Measurements from ENCODE around the gene CCDC141.

DNA sequence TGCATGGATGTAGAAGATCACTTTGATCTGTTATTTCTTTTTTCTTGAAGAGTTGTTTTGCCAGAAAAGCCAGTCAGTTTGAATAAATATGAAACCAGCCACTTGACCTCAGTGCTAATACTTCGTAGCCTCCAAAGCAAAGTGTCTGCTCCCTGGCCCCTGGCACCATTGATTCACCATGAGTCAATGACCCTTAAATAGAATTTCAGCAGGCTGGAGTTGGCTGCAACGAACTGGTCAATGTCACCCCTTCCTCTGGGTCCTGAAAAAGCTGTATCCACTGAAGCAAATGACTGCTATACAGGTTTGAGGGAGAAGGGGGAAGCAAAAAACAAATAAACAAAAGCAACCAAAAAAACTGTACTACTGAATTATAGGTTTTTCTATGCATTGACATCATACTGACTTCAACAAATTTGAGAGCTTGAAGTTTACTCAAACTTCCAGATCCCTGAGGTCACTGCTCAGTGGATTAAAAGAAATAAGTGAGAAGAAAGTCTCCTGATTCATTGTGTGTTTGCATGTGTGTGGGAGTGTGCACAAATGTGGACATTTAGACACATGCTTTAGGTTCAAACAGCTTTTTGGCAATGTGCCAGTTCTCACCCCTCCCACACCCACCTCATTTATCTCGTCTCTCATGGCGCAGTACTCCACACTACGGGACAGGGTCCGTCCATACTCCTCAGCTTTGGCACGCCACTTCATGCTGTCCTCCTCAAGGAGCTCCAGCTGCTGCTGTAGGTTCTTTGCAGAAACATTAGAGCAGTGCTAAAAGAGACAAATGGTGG, 184.6 kb downstream of the CCDC141 start:
- TF ChIP-seq, protein P1, sequence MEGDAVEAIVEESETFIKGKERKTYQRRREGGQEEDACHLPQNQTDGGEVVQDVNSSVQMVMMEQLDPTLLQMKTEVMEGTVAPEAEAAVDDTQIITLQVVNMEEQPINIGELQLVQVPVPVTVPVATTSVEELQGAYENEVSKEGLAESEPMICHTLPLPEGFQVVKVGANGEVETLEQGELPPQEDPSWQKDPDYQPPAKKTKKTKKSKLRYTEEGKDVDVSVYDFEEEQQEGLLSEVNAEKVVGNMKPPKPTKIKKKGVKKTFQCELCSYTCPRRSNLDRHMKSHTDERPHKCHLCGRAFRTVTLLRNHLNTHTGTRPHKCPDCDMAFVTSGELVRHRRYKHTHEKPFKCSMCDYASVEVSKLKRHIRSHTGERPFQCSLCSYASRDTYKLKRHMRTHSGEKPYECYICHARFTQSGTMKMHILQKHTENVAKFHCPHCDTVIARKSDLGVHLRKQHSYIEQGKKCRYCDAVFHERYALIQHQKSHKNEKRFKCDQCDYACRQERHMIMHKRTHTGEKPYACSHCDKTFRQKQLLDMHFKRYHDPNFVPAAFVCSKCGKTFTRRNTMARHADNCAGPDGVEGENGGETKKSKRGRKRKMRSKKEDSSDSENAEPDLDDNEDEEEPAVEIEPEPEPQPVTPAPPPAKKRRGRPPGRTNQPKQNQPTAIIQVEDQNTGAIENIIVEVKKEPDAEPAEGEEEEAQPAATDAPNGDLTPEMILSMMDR (IDR thresholded peaks at IDR 0.05) = no peak
- TF ChIP-seq POLR2A (IDR thresholded peaks at IDR 0.05) = no peak

Measured in Peyer's patch (tissue), 4 donors.